A549 (cell line): ENCODE results near the gene SLC16A8. TPM values are rescaled to one million over a fixed set of nuclear protein-coding genes. Genes with fewer than 3 reads are reported as not detected.

ENCODE experiments used
- ATAC-seq, 2 experiments: fragments of 200-7000 bp in 1 of 2; fragments of >200 bp in 1 of 2; cut with Nextera tagmentation in 1 of 2; cut with Tn5 transposase in 1 of 2; 3 replicates each; pipeline versions ENCODE4 v1.8.0 to v1.9.1; 2018 to 2020; ENCODE audit warnings: mild to moderate bottlenecking in 1 of 2, moderate library complexity in 1 of 2
- CTCF ChIA-PET: fragments of 300-600 bp; sonication (Branson Sonifier 250); formaldehyde crosslinking; extraction: SDS; loops from one replicate; lab custom pipeline; 2021; ENCODE audit warnings: antibody characterized with exemption, inconsistent platforms; lab: Yijun Ruan, JAX
- POLR2A ChIA-PET: fragments of 350-600 bp; formaldehyde crosslinking; extraction: SDS; loops from one replicate; lab custom pipeline; 2021; ENCODE audit warnings: antibody characterized with exemption, inconsistent platforms; lab: Yijun Ruan, JAX
- DNase-seq, 2 experiments: peaks; one replicate each; pipeline versions ENCODE4 v3.0.0 to v3.0.0-alpha.2; 2011 to 2016; ENCODE audit warnings: low read depth in 1 of 2, low spot score in 1 of 2
- FAIRE-seq: peaks from 2 replicates; lab custom pipeline; 2011; peaks lifted over from hg19 to GRCh38; lab: Jason Lieb, UNC
- H3K27ac ChIP-seq, 2 experiments: fragments of >200 bp; sonication (Bioruptor Twin); formaldehyde crosslinking; 3 replicates each; pipeline ENCODE4 v1.5.1; 2016 to 2017
- H3K4me1 ChIP-seq: fragments of >200 bp; sonication (Bioruptor Twin); formaldehyde crosslinking; 3 replicates; pipeline ENCODE4 v1.6.1; 2016
- H3K4me2 ChIP-seq: fragments of >200 bp; sonication (Bioruptor Twin); formaldehyde crosslinking; 3 replicates; pipeline ENCODE4 v1.6.1; 2016
- H3K4me3 ChIP-seq: fragments of >200 bp; sonication (Bioruptor Twin); formaldehyde crosslinking; 3 replicates; pipeline ENCODE4 v1.5.1; 2016
- H3K9me3 ChIP-seq: fragments of >200 bp; sonication (Bioruptor Twin); formaldehyde crosslinking; 3 replicates; pipeline ENCODE4 v1.6.1; 2016
- ATOH8 ChIP-seq: fragments of 250-450 bp; sonication (Bioruptor Pico); IDR thresholded peaks from 2 replicates; pipeline ENCODE4 v1.5.0; 2020; ENCODE audit warnings: low read depth, mild to moderate bottlenecking, moderate library complexity
- CTCF ChIP-seq: fragments of >200 bp; sonication (Bioruptor Twin); formaldehyde crosslinking; IDR thresholded peaks from 3 replicates; pipeline ENCODE4 v1.5.1; 2016
- E2F6 ChIP-seq: IDR thresholded peaks from 2 replicates; pipeline ENCODE4 v1.6.1; 2012; ENCODE audit warnings: low read depth, borderline replicate concordance
- ELK1 ChIP-seq: fragments of 150-350 bp; IDR thresholded peaks from 2 replicates; pipeline ENCODE4 v1.6.1; 2014; ENCODE audit warnings: low read depth, mild to moderate bottlenecking, low read length
- EP300 ChIP-seq, 2 experiments: fragments of >200 bp; sonication (Bioruptor Twin); formaldehyde crosslinking; IDR thresholded peaks; 2 replicates in 1 of 2; 3 replicates in 1 of 2; pipeline ENCODE4 v1.6.1; 2016 to 2017
- HOXB5 ChIP-seq: fragments of 250-450 bp; sonication (Bioruptor Pico); IDR thresholded peaks from 2 replicates; pipeline ENCODE4 v1.5.0; 2020; ENCODE audit warnings: mild to moderate bottlenecking, moderate library complexity
- KDM1A ChIP-seq: fragments of 200-600 bp; sonication (generic); IDR thresholded peaks from 2 replicates; pipeline ENCODE4 v1.6.1; 2016; ENCODE audit warnings: low read depth, mild to moderate bottlenecking
- MAFK ChIP-seq: fragments of 450-650 bp; IDR thresholded peaks from 2 replicates; pipeline ENCODE4 v1.6.1; 2014; ENCODE audit not compliant: partially characterized antibody
- MAZ ChIP-seq: fragments of 150-350 bp; IDR thresholded peaks from 2 replicates; pipeline ENCODE4 v1.6.1; 2014; ENCODE audit warnings: antibody characterized with exemption, low read depth, low read length, borderline replicate concordance
- POLR2AphosphoS2 ChIP-seq: conservative IDR thresholded peaks from 2 replicates; pipeline ENCODE4 v1.6.1; 2012; ENCODE audit warnings: low read length, improper control_type of control experiment, inconsistent platforms
- RAD21 ChIP-seq, 2 experiments: fragments of >200 bp in 1 of 2; sonication (Bioruptor Twin) in 1 of 2; formaldehyde crosslinking in 1 of 2; IDR thresholded peaks in 1 of 2; conservative IDR thresholded peaks in 1 of 2; 2 replicates in 1 of 2; 3 replicates in 1 of 2; pipeline ENCODE4 v1.6.1; 2012 to 2018; ENCODE audit warnings: inconsistent platforms in 1 of 2
- TFCP2L1 ChIP-seq: fragments of 250-450 bp; sonication (Bioruptor Pico); IDR thresholded peaks from 2 replicates; pipeline ENCODE4 v1.5.0; 2021; ENCODE audit warnings: mild to moderate bottlenecking
- TP53 ChIP-seq: fragments of 250-450 bp; sonication (Bioruptor Pico); IDR thresholded peaks from 2 replicates; pipeline ENCODE4 v1.5.0; 2021; ENCODE audit warnings: mild to moderate bottlenecking, moderate library complexity
- USF2 ChIP-seq: fragments of 450-650 bp; IDR thresholded peaks from 2 replicates; pipeline ENCODE4 v1.6.1; 2014; ENCODE audit warnings: antibody characterized with exemption
- ZFP36 ChIP-seq: fragments of 450-650 bp; IDR thresholded peaks from 2 replicates; pipeline ENCODE4 v1.6.1; 2014; ENCODE audit warnings: borderline replicate concordance; ENCODE audit not compliant: partially characterized antibody
- ZSCAN20 ChIP-seq: fragments of 250-450 bp; sonication (Bioruptor Pico); IDR thresholded peaks from 2 replicates; pipeline ENCODE4 v1.8.0; 2022; ENCODE audit warnings: mild to moderate bottlenecking, moderate library complexity
- WGBS: methylation state at CpG from one replicate; pipeline ENCODE4 v1.1.6; 2017; ENCODE audit errors: missing lambda C conversion rate; 5-methylcytosine and 5-hydroxymethylcytosine counted together
- polyA plus RNA-seq, 4 experiments: library from polyadenylated mRNA; depleted of rRNA in 3 of 4; stranded (reverse); fragments of >200 nt; fragmentation: RNase III in 1 of 4; extraction: RNeasy Plus Mini Kit Qiagen cat#74134 plus additional on column Dnase treatment in 1 of 4; gene quantifications; 2 replicates in 3 of 4; 3 replicates in 1 of 4; pipeline ENCODE4 v1.2.3, GENCODE V29; 2011 to 2017

Gene SLC16A8
- polyA plus RNA-seq, 2 of the 4 experiments (the other 2 are of a cell fraction), result not detected

GRCh38 chr22:38035530-38035885, 48.5 kb downstream of the SLC16A8 start:
- CTCF ChIA-PET, result interaction anchor here (2.9 kb wide), 1 partner anchor 17 kb away, joined by 21 read pairs; no protein-coding TSS in a partner anchor
- DNase-seq (no peak), FAIRE-seq (no peak), ATAC-seq (no peak)
- Histone ChIP-seq H3K4me3 (no peak overlapping the region), H3K4me2 (no peak overlapping the region; the same call in 2 of the 3 replicates), H3K27ac (peak overlapping the region; percentile 88 to 96; a peak in 5 of 6 replicates), H3K4me1 (peaks cover 32% of the 10 kb centered on the region), H3K9me3 (no peaks in the 10 kb centered on the region)
- POLR2A ChIA-PET, result no interaction called here
- 87% methylated on average over 7 of the region's 9 CpGs for whole genome bisulfite sequencing
- TF ChIP-seq CTCF (no peak), MAZ (no peak), RAD21 (conservative IDR thresholded peaks at IDR 0.05 in 1 of 2, IDR thresholded peaks at IDR 0.05 in 1 of 2) (no peak), HOXB5 (CRISPR knock-in tag) (no peak), ELK1 (no peak), ZSCAN20 (CRISPR knock-in tag) (no peak), EP300 (IDR thresholded peaks at IDR 0.05) (no peak), E2F6 (no peak), TFCP2L1 (no peak), ZFP36 (no peak), ATOH8 (CRISPR knock-in tag) (no peak), TP53 (CRISPR knock-in tag) (no peak), USF2 (no peak), MAFK (no peak), POLR2AphosphoS2 (no peak)
- TF ChIP-seq, all 56 proteins: peak for 0

- Histone ChIP-seq H3K4me1 (peaks cover 32% of the 10 kb centered on the region), H3K4me2 (peak overlapping the region; percentile 85), H3K9me3 (no peaks in the 10 kb centered on the region), H3K27ac (peak overlapping the region; percentile 88 to 96), H3K4me3 (no peak overlapping the region)
- DNase-seq, result no peak
- 87% methylated on average over 8 of the region's 11 CpGs for WGBS
- ChIA-PET POLR2A (interaction anchor here (0.6 to 1.5 kb wide), 4 partner anchors 17 to 555 kb away, joined by 3 to 9 read pairs (median 4); partner anchors contain the start of genes C22orf23 and POLR2F), CTCF (interaction anchor here (1.4 kb wide), 1 partner anchor 17 kb away, joined by 11 read pairs; no protein-coding TSS in a partner anchor)
- FAIRE-seq, result no peak
- TF ChIP-seq KDM1A (no peak), ZFP36 (peak; percentile 28)
- peak; percentile 17 to 48; a peak in 3 of 6 replicates for ATAC-seq
Observed at GRCh38 chr22:38034884-38035529, 49.0 kb downstream of the SLC16A8 start.
